HUES48 (cell line): ENCODE data around the gene ZSCAN12.

Experiments used
- H3K27ac ChIP-seq: one replicate; pipeline ENCODE4 v1.7.0; 2013; ENCODE audit warnings: low read depth, low read length, inconsistent platforms
- H3K27me3 ChIP-seq: 2 replicates; pipeline ENCODE4 v1.6.1; 2013; ENCODE audit warnings: mild to moderate bottlenecking, low read length; ENCODE audit not compliant: control insufficient read depth, insufficient read depth
- H3K36me3 ChIP-seq: 2 replicates; pipeline ENCODE4 v1.6.1; 2013; ENCODE audit warnings: low read length; ENCODE audit not compliant: control insufficient read depth, insufficient read depth
- H3K4me1 ChIP-seq: 2 replicates; pipeline ENCODE4 v1.6.1; 2013; ENCODE audit warnings: mild to moderate bottlenecking, low read length; ENCODE audit not compliant: control insufficient read depth, insufficient read depth
- H3K4me3 ChIP-seq: 2 replicates; pipeline ENCODE4 v1.5.1; 2013; ENCODE audit warnings: mild to moderate bottlenecking, low read depth, low read length
- H3K9ac ChIP-seq: 2 replicates; pipeline ENCODE4 v1.6.1; 2013; ENCODE audit warnings: mild to moderate bottlenecking, low read depth, low read length, moderate library complexity
- H3K9me3 ChIP-seq: 2 replicates; pipeline ENCODE4 v1.6.1; 2013; ENCODE audit warnings: low read length; ENCODE audit not compliant: control insufficient read depth, insufficient read depth

The ZSCAN12 gene

GRCh38 chr6:28353981-28354676, 45.4 kb downstream of the ZSCAN12 start:
- Histone ChIP-seq H3K4me3 (no peak overlapping the region), H3K9me3 (no peaks in the 10 kb centered on the region), H3K27ac (no peak overlapping the region), H3K9ac (no peak overlapping the region), H3K36me3 (0 out of 2 replicates have a peak, but pooled peaks cover 4% of the 10 kb centered on the region), H3K4me1 (peaks cover 22% of the 10 kb centered on the region), H3K27me3 (no peaks in the 10 kb centered on the region)

- Histone ChIP-seq H3K36me3 (0 out of 2 replicates have a peak, but pooled peaks cover 4% of the 10 kb centered on the region), H3K9me3 (no peaks in the 10 kb centered on the region), H3K9ac (no peak overlapping the region), H3K4me1 (peaks cover 22% of the 10 kb centered on the region), H3K27ac (no peak overlapping the region), H3K27me3 (no peaks in the 10 kb centered on the region), H3K4me3 (no peak overlapping the region)
Measured at GRCh38 chr6:28353356-28353755, 46.2 kb downstream of the ZSCAN12 start.

- Histone ChIP-seq H3K27me3 (no peaks in the 10 kb centered on the region), H3K4me3 (peak overlapping the region; percentile 99), H3K36me3 (0 out of 2 replicates have a peak, but pooled peaks cover 4% of the 10 kb centered on the region), H3K27ac (no peak overlapping the region), H3K9ac (no peak overlapping the region), H3K9me3 (no peaks in the 10 kb centered on the region), H3K4me1 (peaks cover 25% of the 10 kb centered on the region)
Measured at GRCh38 chr6:28351493-28351925, 48.0 kb downstream of the ZSCAN12 start.

DNA sequence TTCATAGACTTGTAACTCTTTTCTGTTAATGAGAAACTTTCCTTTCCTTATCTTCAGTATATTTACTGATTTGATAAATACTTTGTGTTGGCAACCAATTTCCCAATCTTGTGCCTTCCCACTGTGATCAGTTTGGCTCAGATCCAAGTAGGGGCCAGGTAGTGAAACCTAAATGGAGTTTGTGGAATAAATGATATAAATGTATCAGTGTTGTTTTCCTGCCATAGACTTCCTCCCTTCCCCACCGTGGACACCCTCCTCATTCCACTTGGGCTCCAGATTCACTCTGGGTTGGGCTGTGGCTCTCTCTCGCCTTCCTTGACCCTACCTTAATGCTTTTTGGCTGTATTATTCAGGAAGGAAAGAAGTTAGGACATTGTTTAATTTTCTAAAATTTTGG, 48.5 kb downstream of the ZSCAN12 start:
- Histone ChIP-seq H3K9me3 (no peaks in the 10 kb centered on the region), H3K27ac (no peak overlapping the region), H3K9ac (no peak overlapping the region), H3K4me1 (peaks cover 21% of the 10 kb centered on the region), H3K36me3 (0 out of 2 replicates have a peak, but pooled peaks cover 4% of the 10 kb centered on the region), H3K27me3 (no peaks in the 10 kb centered on the region), H3K4me3 (peak overlapping the region; percentile 99)

GRCh38 chr6:28349892-28350737, 49.4 kb downstream of the ZSCAN12 start, which contains the start of gene ZKSCAN3:
Gene ZKSCAN3, plus strand, starts transcription at chr6:28349947. Its CDS starts 9,640 bp downstream, at chr6:28359587.
- Histone ChIP-seq H3K36me3 (0 out of 2 replicates have a peak, but pooled peaks cover 4% of the 10 kb centered on the region), H3K9me3 (no peaks in the 10 kb centered on the region), H3K4me1 (peaks cover 13% of the 10 kb centered on the region; the same call in 1 of the 2 replicates), H3K4me3 (peak within 1 kb of the TSS; percentile 99), H3K27me3 (no peaks in the 10 kb centered on the region), H3K27ac (peak within 1 kb of the TSS; percentile 81), H3K9ac (peak within 1 kb of the TSS; percentile 89)

- H3K9ac ChIP-seq: peak overlapping the region; percentile 89
- no peaks in the 10 kb centered on the region for H3K27me3 ChIP-seq
- H3K4me1 ChIP-seq: peaks cover 13% of the 10 kb centered on the region; the same call in 1 of the 2 replicates
- peak overlapping the region; percentile 99 for H3K4me3 ChIP-seq
- 0 out of 2 replicates have a peak, but pooled peaks cover 4% of the 10 kb centered on the region for H3K36me3 ChIP-seq
- H3K27ac ChIP-seq: peak overlapping the region; percentile 81
- no peaks in the 10 kb centered on the region for H3K9me3 ChIP-seq
Measured at GRCh38 chr6:28349344-28349891, 50.1 kb downstream of the ZSCAN12 start.

DNA sequence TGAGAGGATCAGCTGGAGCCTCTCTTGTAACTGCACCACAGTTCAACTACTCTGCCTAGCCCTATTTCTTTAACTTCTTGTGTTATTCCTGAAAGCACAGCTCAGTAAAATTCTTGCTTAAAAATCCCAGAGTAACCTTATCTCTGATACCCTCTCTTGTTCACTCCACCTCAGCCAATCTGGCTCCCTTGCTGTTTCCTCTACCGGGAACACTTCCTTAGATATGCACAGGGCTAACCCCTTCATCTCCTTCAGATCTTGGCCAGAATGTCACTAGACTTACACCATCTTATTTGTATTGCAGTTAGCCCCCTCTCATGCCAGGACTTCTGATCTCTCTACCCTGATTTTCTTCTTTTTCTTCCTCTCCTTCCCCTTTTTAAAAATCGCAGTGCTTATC, 52.4 kb downstream of the ZSCAN12 start:
- H3K27me3 ChIP-seq: no peaks in the 10 kb centered on the region
- no peak overlapping the region for H3K4me3 ChIP-seq
- H3K27ac ChIP-seq: no peak overlapping the region
- H3K4me1 ChIP-seq: peaks cover 13% of the 10 kb centered on the region; the same call in 1 of the 2 replicates
- H3K36me3 ChIP-seq: no peaks in the 10 kb centered on the region
- no peak overlapping the region for H3K9ac ChIP-seq
- H3K9me3 ChIP-seq: no peaks in the 10 kb centered on the region

GRCh38 chr6:28345201-28345600, 54.3 kb downstream of the ZSCAN12 start:
- no peak overlapping the region for H3K4me3 ChIP-seq
- no peak overlapping the region for H3K27ac ChIP-seq
- H3K4me1 ChIP-seq: 0 out of 2 replicates have a peak, but pooled peaks cover 4% of the 10 kb centered on the region
- no peaks in the 10 kb centered on the region for H3K27me3 ChIP-seq
- H3K36me3 ChIP-seq: no peaks in the 10 kb centered on the region
- H3K9me3 ChIP-seq: no peaks in the 10 kb centered on the region
- H3K9ac ChIP-seq: no peak overlapping the region

DNA sequence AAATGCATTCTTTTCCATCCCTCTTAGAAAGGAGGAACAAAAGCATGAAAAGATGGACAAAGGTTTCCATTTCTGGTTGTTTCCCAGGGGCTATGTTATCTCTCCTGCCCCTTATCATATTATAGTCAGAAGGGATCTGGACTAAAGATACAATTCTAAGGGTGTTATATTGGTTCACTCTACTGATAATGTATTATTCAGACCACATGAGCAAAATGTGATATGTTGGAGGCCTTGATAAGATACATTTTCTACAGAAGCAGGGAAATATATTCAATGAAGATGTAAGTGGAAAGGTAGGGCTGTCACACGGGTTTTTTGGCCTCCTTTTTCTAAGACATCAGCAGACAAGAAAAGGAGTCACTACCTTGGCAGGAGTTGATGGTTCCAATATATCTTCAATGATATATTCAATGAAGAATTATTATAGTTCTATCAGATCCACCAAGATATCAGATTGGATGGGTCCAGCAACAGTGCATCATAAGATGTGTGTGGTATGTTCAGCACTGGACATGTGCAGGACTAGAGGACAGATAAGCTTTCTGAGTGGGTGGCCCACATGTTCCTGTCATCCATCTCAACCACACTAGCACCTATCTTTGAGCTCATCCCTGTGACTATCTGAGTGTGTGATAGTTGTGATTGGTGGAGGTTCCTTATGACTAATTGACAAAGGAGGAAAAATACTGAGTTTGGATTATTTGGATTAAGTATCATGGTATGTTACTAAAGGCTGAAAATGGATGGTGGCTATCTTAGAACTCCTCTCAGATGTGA, 55.5 kb downstream of the ZSCAN12 start:
- no peak overlapping the region for H3K27ac ChIP-seq
- no peaks in the 10 kb centered on the region for H3K27me3 ChIP-seq
- H3K4me3 ChIP-seq: no peak overlapping the region
- no peaks in the 10 kb centered on the region for H3K36me3 ChIP-seq
- no peak overlapping the region for H3K9ac ChIP-seq
- H3K9me3 ChIP-seq: no peaks in the 10 kb centered on the region
- 0 out of 2 replicates have a peak, but pooled peaks cover 4% of the 10 kb centered on the region for H3K4me1 ChIP-seq
